H1 (cell line): ENCODE results near the gene CROCC2. TPM values are rescaled to one million over a fixed set of nuclear protein-coding genes. Genes with fewer than 3 reads are reported as not detected.

Experiments
- CTCF ChIA-PET: fragments of 300-600 bp; sonication (Branson Sonifier 250); formaldehyde crosslinking; loops from one replicate; lab custom pipeline; 2021; ENCODE audit not compliant: partially characterized antibody; lab: Charles Lee
- POLR2A ChIA-PET: fragments of 300-600 bp; sonication (Branson Sonifier 250); formaldehyde crosslinking; loops from one replicate; lab custom pipeline; 2021; ENCODE audit warnings: inconsistent platforms; ENCODE audit not compliant: partially characterized antibody; lab: Charles Lee
- DNase-seq, 2 experiments: peaks; one replicate each; pipeline versions ENCODE4 v3.0.0 to v3.0.0-alpha.2; 2010 to 2022; ENCODE audit warnings: low spot score in 2 of 2, low read depth in 1 of 2, mixed read lengths in 1 of 2
- FAIRE-seq: peaks from 2 replicates; lab custom pipeline; 2011; peaks lifted over from hg19 to GRCh38; lab: Jason Lieb, UNC
- H2AFZ ChIP-seq: 2 replicates; pipeline ENCODE4 v1.8.1; 2012; ENCODE audit warnings: low read length, inconsistent platforms
- H2AK5ac ChIP-seq: 2 replicates; pipeline ENCODE4 v1.6.1; 2013; ENCODE audit warnings: low read depth, low read length
- H2BK120ac ChIP-seq: replicated peaks from 2 replicates; pipeline ENCODE3; 2013; ENCODE audit warnings: low read depth, low read length, inconsistent platforms
- H2BK12ac ChIP-seq: 2 replicates; pipeline ENCODE4 v1.6.1; 2013; ENCODE audit warnings: low read depth, low read length
- H2BK15ac ChIP-seq: 2 replicates; pipeline ENCODE4 v1.6.1; 2013; ENCODE audit warnings: low read length
- H2BK20ac ChIP-seq: 2 replicates; pipeline ENCODE4 v1.6.1; 2013; ENCODE audit warnings: low read length
- H2BK5ac ChIP-seq: 2 replicates; pipeline ENCODE4 v1.6.1; 2013; ENCODE audit warnings: low read depth, low read length
- H3K14ac ChIP-seq: 2 replicates; pipeline ENCODE4 v1.6.1; 2013; ENCODE audit warnings: inconsistent platforms; ENCODE audit not compliant: insufficient read length
- H3K18ac ChIP-seq: 2 replicates; pipeline ENCODE4 v1.6.1; 2013; ENCODE audit warnings: low read length; ENCODE audit errors: extremely low read depth
- H3K23ac ChIP-seq: 2 replicates; pipeline ENCODE4 v1.6.1; 2013; ENCODE audit warnings: inconsistent platforms; ENCODE audit not compliant: insufficient read length
- H3K23me2 ChIP-seq: 2 replicates; pipeline ENCODE4 v1.6.1; 2013; ENCODE audit warnings: low read depth, low read length
- H3K27ac ChIP-seq: 2 replicates; pipeline ENCODE4 v1.6.1; 2011; ENCODE audit warnings: low read depth, low read length, inconsistent platforms
- H3K27me3 ChIP-seq, 4 experiments: replicated peaks in 1 of 4; 1 replicate in 1 of 4; 2 replicates in 3 of 4; pipeline versions ENCODE4 v1.6.1 to v1.8.1; 2011 to 2013; ENCODE audit warnings: low read length in 3 of 4, mild to moderate bottlenecking in 3 of 4, inconsistent platforms in 2 of 4, mixed read lengths in 2 of 4, moderate library complexity in 1 of 4; ENCODE audit not compliant: control insufficient read depth in 3 of 4, insufficient read depth in 3 of 4; ENCODE audit errors: extremely low read depth in 1 of 4
- H3K36me3 ChIP-seq, 4 experiments: 2 replicates each; pipeline versions ENCODE4 v1.6.1 to v1.8.1; 2011 to 2013; ENCODE audit warnings: mild to moderate bottlenecking in 4 of 4, low read length in 3 of 4, moderate library complexity in 2 of 4, control low read depth in 1 of 4, inconsistent platforms in 1 of 4; ENCODE audit not compliant: insufficient read depth in 4 of 4, control insufficient read depth in 2 of 4
- H3K4ac ChIP-seq: replicated peaks from 2 replicates; pipeline ENCODE3; 2013; ENCODE audit warnings: low read length, low read depth, mixed read lengths, inconsistent platforms; ENCODE audit not compliant: insufficient read length
- H3K4me1 ChIP-seq, 4 experiments: replicated peaks in 1 of 4; 1 replicate in 1 of 4; 2 replicates in 3 of 4; pipeline versions ENCODE4 v1.6.1 to v1.8.1; 2011 to 2013; ENCODE audit warnings: low read length in 3 of 4, inconsistent platforms in 2 of 4, mixed read lengths in 1 of 4; ENCODE audit not compliant: insufficient read depth in 4 of 4, control insufficient read depth in 3 of 4
- H3K4me2 ChIP-seq, 2 experiments: 2 replicates each; pipeline versions ENCODE4 v1.6.1 to v1.8.1; 2011 to 2013; ENCODE audit warnings: low read depth in 2 of 2, low read length in 2 of 2, control low read depth in 1 of 2, inconsistent platforms in 1 of 2, mild to moderate bottlenecking in 1 of 2; ENCODE audit not compliant: insufficient read depth in 1 of 2
- H3K4me3 ChIP-seq, 4 experiments: fragments of 200-600, 300-600 bp in 1 of 4; sonication (generic), shearing (Covaris generic), sonication (Bioruptor Twin) in 1 of 4; 2 replicates each; pipeline versions ENCODE4 v1.5.1 to v1.8.1; 2011 to 2016; ENCODE audit warnings: low read length in 4 of 4, low read depth in 3 of 4, control low read depth in 2 of 4, inconsistent platforms in 2 of 4, mild to moderate bottlenecking in 2 of 4, mixed read lengths in 1 of 4, moderate library complexity in 1 of 4; ENCODE audit not compliant: insufficient read depth in 2 of 4; ENCODE audit errors: extremely low read depth in 1 of 4
- H3K56ac ChIP-seq: replicated peaks from 2 replicates; pipeline ENCODE3; 2013; ENCODE audit warnings: low read depth, mild to moderate bottlenecking, mixed read lengths, low read length, inconsistent platforms; ENCODE audit not compliant: insufficient read length
- H3K79me1 ChIP-seq: 2 replicates; pipeline ENCODE4 v1.6.1; 2013; ENCODE audit warnings: low read depth, low read length, control low read depth
- H3K79me2 ChIP-seq, 2 experiments: 2 replicates each; pipeline versions ENCODE4 v1.6.1 to v1.8.1; 2012 to 2013; ENCODE audit warnings: low read length in 2 of 2, mild to moderate bottlenecking in 2 of 2, inconsistent platforms in 1 of 2; ENCODE audit not compliant: insufficient read depth in 2 of 2, control insufficient read depth in 1 of 2
- H3K9ac ChIP-seq, 4 experiments: replicated peaks in 1 of 4; 1 replicate in 1 of 4; 2 replicates in 3 of 4; pipeline versions ENCODE4 v1.6.1 to v1.8.1; 2011 to 2013; ENCODE audit warnings: low read depth in 3 of 4, low read length in 3 of 4, control low read depth in 2 of 4, mild to moderate bottlenecking in 2 of 4, moderate library complexity in 2 of 4, inconsistent platforms in 1 of 4; ENCODE audit errors: extremely low read depth in 1 of 4
- H3K9me3 ChIP-seq, 2 experiments: 2 replicates each; pipeline versions ENCODE4 v1.6.1 to v1.8.1; 2012 to 2013; ENCODE audit warnings: mild to moderate bottlenecking in 2 of 2, moderate library complexity in 2 of 2, control low read depth in 1 of 2, inconsistent platforms in 1 of 2, low read depth in 1 of 2, low read length in 1 of 2, mixed read lengths in 1 of 2; ENCODE audit not compliant: insufficient read depth in 2 of 2
- H4K20me1 ChIP-seq, 2 experiments: replicated peaks in 1 of 2; 2 replicates each; pipeline versions ENCODE3 to v1.8.1; 2011 to 2013; ENCODE audit warnings: inconsistent platforms in 2 of 2, low read length in 2 of 2, mild to moderate bottlenecking in 1 of 2; ENCODE audit not compliant: insufficient read depth in 2 of 2, control insufficient read depth in 1 of 2
- H4K5ac ChIP-seq: 2 replicates; pipeline ENCODE4 v1.6.1; 2013; ENCODE audit warnings: low read length, low read depth, mixed read lengths, inconsistent platforms; ENCODE audit not compliant: insufficient read length
- H4K8ac ChIP-seq: 2 replicates; pipeline ENCODE4 v1.8.0; 2013; ENCODE audit warnings: mild to moderate bottlenecking, moderate library complexity, low read length, inconsistent platforms; ENCODE audit not compliant: insufficient read depth; ENCODE audit errors: extremely low read depth
- H4K91ac ChIP-seq: replicated peaks from 2 replicates; pipeline ENCODE3; 2013; ENCODE audit warnings: low read length, mixed read lengths, inconsistent platforms; ENCODE audit not compliant: insufficient read length
- ASH2L ChIP-seq: fragments of 200-600, 300-600 bp; sonication (generic); IDR thresholded peaks from one replicate; pipeline ENCODE4 v1.7.1; 2017; ENCODE audit warnings: low read length
- CBX8 ChIP-seq: fragments of 300-800, 300-1000 bp; sonication (generic); IDR thresholded peaks from 2 replicates; pipeline ENCODE4 v1.7.1; 2016; ENCODE audit warnings: low read depth, low read length, borderline replicate concordance
- CHD1 ChIP-seq: IDR thresholded peaks from 2 replicates; pipeline ENCODE4 v1.6.1; 2012; ENCODE audit warnings: low read depth, low read length, improper control_type of control experiment
- CREB1 ChIP-seq: IDR thresholded peaks from 2 replicates; pipeline ENCODE4 v1.6.1; 2012; ENCODE audit warnings: inconsistent platforms
- CTCF ChIP-seq, 3 experiments: IDR thresholded peaks; 1 replicate in 2 of 3; 2 replicates in 1 of 3; pipeline versions ENCODE4 v1.5.1 to v1.6.1; 2011; ENCODE audit warnings: low read length in 3 of 3, mild to moderate bottlenecking in 3 of 3, inconsistent platforms in 2 of 3, low read depth in 1 of 3, moderate library complexity in 1 of 3; ENCODE audit not compliant: insufficient read depth in 1 of 3; ENCODE audit errors: control extremely low read depth in 1 of 3
- GABPA ChIP-seq: IDR thresholded peaks from 2 replicates; pipeline ENCODE4 v1.6.1; 2011; ENCODE audit warnings: mild to moderate bottlenecking, low read length, moderate library complexity, borderline replicate concordance; ENCODE audit not compliant: insufficient read depth
- HDAC2 ChIP-seq, 2 experiments: fragments of 300-600 bp in 1 of 2; sonication (generic) in 1 of 2; IDR thresholded peaks; 2 replicates each; pipeline ENCODE4 v1.6.1; 2011 to 2012; ENCODE audit warnings: low read depth in 2 of 2, low read length in 2 of 2, mild to moderate bottlenecking in 2 of 2, moderate library complexity in 2 of 2, borderline replicate concordance in 1 of 2, inconsistent platforms in 1 of 2
- KDM5A ChIP-seq: fragments of 200-600 bp; IDR thresholded peaks from 2 replicates; pipeline ENCODE4 v1.7.1; 2012; ENCODE audit warnings: mild to moderate bottlenecking, low read length, inconsistent platforms, mixed read lengths
- SP1 ChIP-seq: IDR thresholded peaks from 2 replicates; pipeline ENCODE4 v1.6.1; 2011; ENCODE audit warnings: low read depth, low read length
- SP4 ChIP-seq: IDR thresholded peaks from 2 replicates; pipeline ENCODE4 v1.6.1; 2012; ENCODE audit warnings: low read length, inconsistent platforms
- SUZ12 ChIP-seq: fragments of 200-600 bp; sonication (generic); IDR thresholded peaks from 2 replicates; pipeline ENCODE4 v1.6.1; 2012; ENCODE audit warnings: mild to moderate bottlenecking, inconsistent platforms, low read length, moderate library complexity, mixed read lengths
- ZNF274 ChIP-seq: IDR thresholded peaks from 2 replicates; pipeline ENCODE4 v1.7.0; 2012; ENCODE audit warnings: low read length, borderline replicate concordance; ENCODE audit errors: extremely low read depth
- WGBS, 2 experiments: shearing (Covaris generic) in 1 of 2; methylation state at CpG; one replicate each; pipeline versions ENCODE4 v1.1.6 to v1.1.7; 2013 to 2015; ENCODE audit warnings: low lambda C conversion rate in 2 of 2, mixed read lengths in 2 of 2, inconsistent platforms in 1 of 2, low coverage in 1 of 2, missing lambda C conversion rate in 1 of 2; ENCODE audit not compliant: insufficient replicate concordance in 2 of 2, insufficient coverage in 1 of 2, insufficient read length in 1 of 2; ENCODE audit errors: extremely low coverage in 1 of 2, missing lambda C conversion rate in 1 of 2; 5-methylcytosine and 5-hydroxymethylcytosine counted together
- polyA plus RNA-seq, 7 experiments: library from polyadenylated mRNA; depleted of rRNA in 3 of 7; stranded (reverse) in 5 of 7; unstranded in 2 of 7; fragments of >200 nt in 5 of 7; fragments of 200-250 nt in 2 of 7; gene quantifications; 1 replicate in 5 of 7; 2 replicates in 1 of 7; 4 replicates in 1 of 7; pipeline versions ENCODE4 v1.2.1 to v1.2.3, GENCODE V29; 2011 to 2013; ENCODE audit warnings: missing spikeins in 2 of 7, mixed read lengths in 2 of 7
- total RNA-seq: library from RNA; stranded (reverse); fragmentation: NEBNext Ultra II Directional; extraction: Animal tissue kit (Norgen Biotek cat#: 25700); gene quantifications from 2 replicates; pipeline ENCODE4 v1.2.1, GENCODE V29; 2021

CROCC2 gene
- total and polyA plus RNA-seq, 2 of the 8 experiments (the other 6 are each of a cell fraction or from before 2014, with no cell fraction given): not detected

DNA sequence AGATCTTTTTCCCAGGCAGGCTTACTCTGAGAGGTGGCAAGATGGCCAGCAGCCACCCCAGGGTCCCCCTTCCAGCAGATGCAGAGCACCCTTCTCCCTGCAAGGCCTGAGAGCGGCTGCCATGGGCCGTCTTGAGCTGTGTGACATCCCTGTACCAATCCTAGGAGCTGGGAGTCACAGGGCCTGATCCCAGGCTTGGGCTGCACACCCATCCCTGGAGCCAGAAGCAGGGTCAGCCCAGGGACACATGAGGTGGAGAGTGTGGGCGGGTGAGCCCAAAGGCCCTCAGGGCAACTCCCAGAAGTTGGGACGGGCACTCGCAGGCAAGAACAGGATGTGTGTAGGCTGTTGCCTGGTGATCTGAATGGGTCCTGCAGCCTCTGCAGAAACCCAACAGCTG lies 40.5 kb downstream of the CROCC2 start:
- H3K79me1 ChIP-seq: no peaks in the 10 kb centered on the region
- peaks cover 13% of the 10 kb centered on the region; the same call in 1 of the 2 replicates for H3K23me2 ChIP-seq
- no peak overlapping the region for H3K4me3 ChIP-seq
- H3K4me2 ChIP-seq: no peak overlapping the region
- FAIRE-seq (no peak), DNase-seq (peak in 1 of 2 experiments; percentile 29)
- no peak overlapping the region for H3K27ac ChIP-seq
- POLR2A ChIA-PET: no interaction called here
- no peaks in the 10 kb centered on the region; a peak in 1 of 4 replicates for H3K9me3 ChIP-seq
- no peak overlapping the region for H3K18ac ChIP-seq
- H2BK5ac ChIP-seq: no peak overlapping the region; the same call in 1 of the 2 replicates
- H4K8ac ChIP-seq: no peak overlapping the region; the same call in 1 of the 2 replicates
- H2AK5ac ChIP-seq: no peak overlapping the region
- H3K9ac ChIP-seq: no peak overlapping the region
- H4K20me1 ChIP-seq: peaks cover 0 to 8% of the 10 kb centered on the region in 2 experiments
- WGBS, 2 experiments: 83% methylated on average over 3 of the region's 5 CpGs; no CpG with 5 or more reads in 1 of the 2 experiments
- H4K5ac ChIP-seq: no peak overlapping the region
- CTCF ChIA-PET: interaction anchor here (0.8 to 1.1 kb wide), 2 partner anchors 95 to 193 kb away, joined by 3 read pairs; no protein-coding TSS in a partner anchor
- no peaks in the 10 kb centered on the region for H3K79me2 ChIP-seq
- no peak overlapping the region for H3K14ac ChIP-seq
- H3K4ac ChIP-seq: no peak overlapping the region
- no peak overlapping the region for H2BK120ac ChIP-seq
- H2AFZ ChIP-seq: no peak overlapping the region
- H2BK20ac ChIP-seq: no peak overlapping the region
- no peak overlapping the region for H4K91ac ChIP-seq
- H2BK15ac ChIP-seq: no peak overlapping the region
- no peaks in the 10 kb centered on the region for H3K4me1 ChIP-seq
- H3K36me3 ChIP-seq: no peaks in the 10 kb centered on the region
- no peak overlapping the region for H3K23ac ChIP-seq
- H3K27me3 ChIP-seq: no peaks in the 10 kb centered on the region
- no peak overlapping the region for H2BK12ac ChIP-seq
- no peak overlapping the region for H3K56ac ChIP-seq
- no peak for TF ChIP-seq CREB1
- TF ChIP-seq CTCF (IDR thresholded peaks at IDR 0.05; ENCODE audit: control extremely low read depth in 1 of 3, insufficient read depth in 1 of 3, low read depth in 1 of 3, low read length in 3 of 3): no peak
- TF ChIP-seq GABPA: no peak
- no peak for TF ChIP-seq ASH2L
- TF ChIP-seq KDM5A: no peak
- TF ChIP-seq SP4: no peak
- TF ChIP-seq CHD1: no peak
- TF ChIP-seq HDAC2 (IDR thresholded peaks at IDR 0.05; ENCODE audit: borderline replicate concordance in 1 of 2, low read depth in 2 of 2, low read length in 2 of 2): no peak
- TF ChIP-seq ZNF274: no peak
- TF ChIP-seq SUZ12: no peak
- no peak for TF ChIP-seq SP1
- no peak for TF ChIP-seq CBX8
